ENCODE data around the gene GOT2. TPM values are rescaled to one million over a fixed set of nuclear protein-coding genes. Genes with fewer than 3 reads are reported as not detected.

GOT2 gene
- polyA plus RNA-seq, 2 of the 4 experiments (the other 2 are of a cell fraction), result 134 to 168 TPM

- Histone ChIP-seq H3K4me2 (0 out of 3 replicates have a peak overlapping the region, but pooled peaks have one; percentile 1), H3K9me3 (no peaks in the 10 kb centered on the region), H3K4me3 (no peak overlapping the region), H3K4me1 (peaks cover 6% of the 10 kb centered on the region; the same call in 1 of the 3 replicates), H3K27ac (no peak overlapping the region)
- TF ChIP-seq HOXA7 (CRISPR knock-in tag; IDR thresholded peaks at IDR 0.05) (no peak), PHF8 (IDR thresholded peaks at IDR 0.05; ENCODE audit: borderline replicate concordance, low read depth) (no peak), FOSB (CRISPR knock-in tag; IDR thresholded peaks at IDR 0.05) (no peak), MYC (IDR thresholded peaks at IDR 0.05; ENCODE audit: borderline replicate concordance, low read length) (no peak)
- DNase-seq (ENCODE audit: low read depth in 1 of 2, low spot score in 1 of 2), result no peak
- no peak for ATAC-seq
- ChIA-PET POLR2A (no interaction called here), CTCF (interaction anchor here (1.0 kb wide), 1 partner anchor 17 kb away, joined by 3 read pairs; no protein-coding TSS in a partner anchor)
- no peak for FAIRE-seq
These were observed 39.8 kb upstream of the GOT2 start for GRCh38 chr16:58773870-58774269.

GRCh38 chr16:58768145-58768544, 34.0 kb upstream of the GOT2 start:
- Histone ChIP-seq H3K4me1 (no peaks in the 10 kb centered on the region), H3K27ac (no peak overlapping the region), H3K4me3 (no peak overlapping the region), H3K4me2 (no peak overlapping the region), H3K9me3 (no peaks in the 10 kb centered on the region)
- ChIA-PET CTCF (interaction anchor here (1.2 kb wide), 1 partner anchor 12 kb away, joined by 5 read pairs; no protein-coding TSS in a partner anchor), POLR2A (no interaction called here)
- FAIRE-seq (no peak), ATAC-seq (no peak), DNase-seq (ENCODE audit: low read depth in 1 of 2, low spot score in 1 of 2) (no peak)
- 54% methylated on average over 2 of the region's 2 CpGs for WGBS (ENCODE audit: missing lambda C conversion rate)
- TF ChIP-seq RARB (CRISPR knock-in tag; IDR thresholded peaks at IDR 0.05), result no peak
- TF ChIP-seq, protein P1, sequence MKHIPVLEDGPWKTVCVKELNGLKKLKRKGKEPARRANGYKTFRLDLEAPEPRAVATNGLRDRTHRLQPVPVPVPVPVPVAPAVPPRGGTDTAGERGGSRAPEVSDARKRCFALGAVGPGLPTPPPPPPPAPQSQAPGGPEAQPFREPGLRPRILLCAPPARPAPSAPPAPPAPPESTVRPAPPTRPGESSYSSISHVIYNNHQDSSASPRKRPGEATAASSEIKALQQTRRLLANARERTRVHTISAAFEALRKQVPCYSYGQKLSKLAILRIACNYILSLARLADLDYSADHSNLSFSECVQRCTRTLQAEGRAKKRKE (CRISPR knock-in tag; IDR thresholded peaks at IDR 0.05; ENCODE audit: low read depth), result no peak
- no peak for TF ChIP-seq HEYL (CRISPR knock-in tag; IDR thresholded peaks at IDR 0.05)
- TF ChIP-seq, protein P2, sequence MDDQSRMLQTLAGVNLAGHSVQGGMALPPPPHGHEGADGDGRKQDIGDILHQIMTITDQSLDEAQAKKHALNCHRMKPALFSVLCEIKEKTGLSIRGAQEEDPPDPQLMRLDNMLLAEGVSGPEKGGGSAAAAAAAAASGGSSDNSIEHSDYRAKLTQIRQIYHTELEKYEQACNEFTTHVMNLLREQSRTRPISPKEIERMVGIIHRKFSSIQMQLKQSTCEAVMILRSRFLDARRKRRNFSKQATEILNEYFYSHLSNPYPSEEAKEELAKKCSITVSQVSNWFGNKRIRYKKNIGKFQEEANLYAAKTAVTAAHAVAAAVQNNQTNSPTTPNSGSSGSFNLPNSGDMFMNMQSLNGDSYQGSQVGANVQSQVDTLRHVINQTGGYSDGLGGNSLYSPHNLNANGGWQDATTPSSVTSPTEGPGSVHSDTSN (IDR thresholded peaks at IDR 0.05), result no peak

DNA sequence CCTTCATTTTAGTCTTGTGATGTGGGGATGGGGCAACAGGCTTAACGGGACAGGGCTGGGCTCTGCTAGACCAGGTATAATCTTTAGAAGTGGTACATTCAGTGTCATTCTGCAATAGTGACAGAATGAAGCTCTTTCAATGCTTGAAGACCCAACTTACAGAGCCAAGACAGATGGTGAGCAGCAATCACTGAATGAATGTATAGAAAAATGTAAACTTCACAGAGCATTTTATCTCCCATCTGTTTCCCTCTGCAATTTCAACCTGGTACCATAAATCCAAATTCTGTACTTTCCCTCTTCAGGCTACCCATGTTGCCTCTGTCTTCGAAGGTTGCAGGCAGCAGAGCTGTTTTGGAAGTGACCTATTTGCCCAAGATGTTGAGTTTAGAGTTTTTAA, 33.5 kb upstream of the GOT2 start:
- 24% methylated on average over 2 of the region's 2 CpGs for WGBS (ENCODE audit: missing lambda C conversion rate)
- TF ChIP-seq RNF2 (IDR thresholded peaks at IDR 0.05; ENCODE audit: borderline replicate concordance, low read depth) (no peak), ZFP36 (IDR thresholded peaks at IDR 0.05; ENCODE audit: borderline replicate concordance, partially characterized antibody) (no peak), SREBF2 (IDR thresholded peaks at IDR 0.05) (no peak), EHF (CRISPR knock-in tag; IDR thresholded peaks at IDR 0.05) (no peak), POLR2A (IDR thresholded peaks at IDR 0.05; ENCODE audit: low read length) (no peak)
- DNase-seq (ENCODE audit: low read depth in 1 of 2, low spot score in 1 of 2) (no peak), FAIRE-seq (no peak), ATAC-seq (no peak)
- H3K4me2 ChIP-seq, result no peak overlapping the region
- ChIA-PET CTCF (interaction anchor here (1.2 kb wide), 1 partner anchor 11 kb away, joined by 5 read pairs; no protein-coding TSS in a partner anchor), POLR2A (no interaction called here)
- H3K4me3 ChIP-seq, result no peak overlapping the region
- H3K27ac ChIP-seq, result no peak overlapping the region
- no peaks in the 10 kb centered on the region for H3K9me3 ChIP-seq
- no peaks in the 10 kb centered on the region for H3K4me1 ChIP-seq

- WGBS (ENCODE audit: missing lambda C conversion rate), result 22% methylated on average over 7 of the region's 7 CpGs
- no peaks in the 10 kb centered on the region for H3K4me1 ChIP-seq
- TF ChIP-seq, protein P3, sequence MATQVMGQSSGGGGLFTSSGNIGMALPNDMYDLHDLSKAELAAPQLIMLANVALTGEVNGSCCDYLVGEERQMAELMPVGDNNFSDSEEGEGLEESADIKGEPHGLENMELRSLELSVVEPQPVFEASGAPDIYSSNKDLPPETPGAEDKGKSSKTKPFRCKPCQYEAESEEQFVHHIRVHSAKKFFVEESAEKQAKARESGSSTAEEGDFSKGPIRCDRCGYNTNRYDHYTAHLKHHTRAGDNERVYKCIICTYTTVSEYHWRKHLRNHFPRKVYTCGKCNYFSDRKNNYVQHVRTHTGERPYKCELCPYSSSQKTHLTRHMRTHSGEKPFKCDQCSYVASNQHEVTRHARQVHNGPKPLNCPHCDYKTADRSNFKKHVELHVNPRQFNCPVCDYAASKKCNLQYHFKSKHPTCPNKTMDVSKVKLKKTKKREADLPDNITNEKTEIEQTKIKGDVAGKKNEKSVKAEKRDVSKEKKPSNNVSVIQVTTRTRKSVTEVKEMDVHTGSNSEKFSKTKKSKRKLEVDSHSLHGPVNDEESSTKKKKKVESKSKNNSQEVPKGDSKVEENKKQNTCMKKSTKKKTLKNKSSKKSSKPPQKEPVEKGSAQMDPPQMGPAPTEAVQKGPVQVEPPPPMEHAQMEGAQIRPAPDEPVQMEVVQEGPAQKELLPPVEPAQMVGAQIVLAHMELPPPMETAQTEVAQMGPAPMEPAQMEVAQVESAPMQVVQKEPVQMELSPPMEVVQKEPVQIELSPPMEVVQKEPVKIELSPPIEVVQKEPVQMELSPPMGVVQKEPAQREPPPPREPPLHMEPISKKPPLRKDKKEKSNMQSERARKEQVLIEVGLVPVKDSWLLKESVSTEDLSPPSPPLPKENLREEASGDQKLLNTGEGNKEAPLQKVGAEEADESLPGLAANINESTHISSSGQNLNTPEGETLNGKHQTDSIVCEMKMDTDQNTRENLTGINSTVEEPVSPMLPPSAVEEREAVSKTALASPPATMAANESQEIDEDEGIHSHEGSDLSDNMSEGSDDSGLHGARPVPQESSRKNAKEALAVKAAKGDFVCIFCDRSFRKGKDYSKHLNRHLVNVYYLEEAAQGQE (IDR thresholded peaks at IDR 0.05), result no peak
- TF ChIP-seq RFX5 (IDR thresholded peaks at IDR 0.05) (no peak), HOXA7 (CRISPR knock-in tag; IDR thresholded peaks at IDR 0.05) (no peak), PHF8 (IDR thresholded peaks at IDR 0.05; ENCODE audit: borderline replicate concordance, low read depth) (no peak), MAFK (IDR thresholded peaks at IDR 0.05; ENCODE audit: partially characterized antibody) (no peak), CBX2 (IDR thresholded peaks at IDR 0.05; ENCODE audit: borderline replicate concordance, low read depth) (no peak), TFCP2L1 (CRISPR knock-in tag; IDR thresholded peaks at IDR 0.05) (no peak), SMC3 (IDR thresholded peaks at IDR 0.05) (no peak), CHD4 (IDR thresholded peaks at IDR 0.05; ENCODE audit: borderline replicate concordance) (no peak)
- TF ChIP-seq, protein P4, sequence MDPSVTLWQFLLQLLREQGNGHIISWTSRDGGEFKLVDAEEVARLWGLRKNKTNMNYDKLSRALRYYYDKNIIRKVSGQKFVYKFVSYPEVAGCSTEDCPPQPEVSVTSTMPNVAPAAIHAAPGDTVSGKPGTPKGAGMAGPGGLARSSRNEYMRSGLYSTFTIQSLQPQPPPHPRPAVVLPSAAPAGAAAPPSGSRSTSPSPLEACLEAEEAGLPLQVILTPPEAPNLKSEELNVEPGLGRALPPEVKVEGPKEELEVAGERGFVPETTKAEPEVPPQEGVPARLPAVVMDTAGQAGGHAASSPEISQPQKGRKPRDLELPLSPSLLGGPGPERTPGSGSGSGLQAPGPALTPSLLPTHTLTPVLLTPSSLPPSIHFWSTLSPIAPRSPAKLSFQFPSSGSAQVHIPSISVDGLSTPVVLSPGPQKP (IDR thresholded peaks at IDR 0.05; ENCODE audit: low read depth, low read length), result no peak
- TF ChIP-seq, protein P2 (IDR thresholded peaks at IDR 0.05), result no peak
These were observed 22.7 kb upstream of the GOT2 start for GRCh38 chr16:58756650-58757332.

More at GRCh38 chr16:58756650-58757332, 22.7 kb upstream of the GOT2 start:
- POLR2A ChIA-PET, result interaction anchor here (0.6 to 1.6 kb wide), 3 partner anchors 63 to 152 kb away, joined by 6 read pairs; no protein-coding TSS in a partner anchor
- no peak for FAIRE-seq
- CTCF ChIA-PET, result interaction anchor here (0.6 to 5.3 kb wide), 51 partner anchors 10 to 518 kb away, joined by 3 to 45 read pairs (median 5); partner anchors contain the start of genes NDRG4, SETD6 and SLC38A7
- H3K9me3 ChIP-seq, result no peaks in the 10 kb centered on the region
- no peak for DNase-seq (ENCODE audit: low read depth in 1 of 2, low spot score in 1 of 2)
- no peak overlapping the region for H3K4me3 ChIP-seq
- H3K4me2 ChIP-seq, result no peak overlapping the region
- no peak for ATAC-seq
- no peak overlapping the region for H3K27ac ChIP-seq

Data from A549 (cell line).